GM19328 (cell line): ENCODE measurements around the gene CMIP.

ENCODE experiments used
- ATAC-seq: cut with Tn5 transposase; IDR thresholded peaks from one replicate; pipeline ENCODE4 v1.9.1; 2021; ENCODE audit warnings: mild to moderate bottlenecking, moderate library complexity; ENCODE audit not compliant: unreplicated experiment

Gene CMIP

DNA sequence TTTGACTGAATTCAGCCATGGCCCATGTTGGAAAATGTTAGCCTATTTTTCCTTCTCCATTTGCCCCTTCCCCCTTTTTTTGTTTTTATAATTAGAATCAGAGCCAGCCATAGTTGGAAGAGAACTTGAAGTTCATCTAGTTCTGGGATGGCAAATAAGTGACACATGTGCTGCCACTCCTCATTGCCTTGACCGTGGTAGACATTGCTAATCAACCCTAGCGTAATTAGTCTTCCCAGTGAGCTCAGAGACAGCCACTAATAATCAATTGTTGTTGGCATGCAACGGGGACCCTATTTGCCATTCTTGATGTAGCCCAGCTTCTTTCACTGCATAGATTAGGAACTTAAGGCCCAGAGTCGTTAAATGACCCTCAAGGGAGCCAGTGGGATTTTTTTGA, 16.6 kb downstream of the CMIP start:
- ATAC-seq, result no peak

DNA sequence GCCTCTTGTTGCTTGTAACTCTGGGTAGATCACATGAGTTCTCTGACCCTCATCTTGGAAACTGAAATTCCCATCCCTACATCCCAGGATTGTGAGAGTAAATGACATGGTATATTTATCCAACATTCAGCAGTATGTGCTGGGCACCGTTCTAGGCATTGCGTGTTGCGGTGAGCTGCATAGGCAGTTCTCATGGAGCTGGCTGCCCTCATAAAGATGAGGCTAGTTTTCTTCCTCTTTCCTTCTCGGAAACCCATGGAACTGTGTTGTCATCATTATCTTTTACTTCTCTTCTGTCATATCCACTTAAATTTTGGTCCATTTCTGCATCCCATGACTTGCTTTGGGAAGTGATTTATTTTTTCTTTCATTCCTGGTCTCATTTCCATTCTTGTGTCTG, 17.2 kb downstream of the CMIP start:
- no peak for ATAC-seq

GRCh38 chr16:81462683-81463082, 18.1 kb downstream of the CMIP start:
- ATAC-seq, result no peak

DNA sequence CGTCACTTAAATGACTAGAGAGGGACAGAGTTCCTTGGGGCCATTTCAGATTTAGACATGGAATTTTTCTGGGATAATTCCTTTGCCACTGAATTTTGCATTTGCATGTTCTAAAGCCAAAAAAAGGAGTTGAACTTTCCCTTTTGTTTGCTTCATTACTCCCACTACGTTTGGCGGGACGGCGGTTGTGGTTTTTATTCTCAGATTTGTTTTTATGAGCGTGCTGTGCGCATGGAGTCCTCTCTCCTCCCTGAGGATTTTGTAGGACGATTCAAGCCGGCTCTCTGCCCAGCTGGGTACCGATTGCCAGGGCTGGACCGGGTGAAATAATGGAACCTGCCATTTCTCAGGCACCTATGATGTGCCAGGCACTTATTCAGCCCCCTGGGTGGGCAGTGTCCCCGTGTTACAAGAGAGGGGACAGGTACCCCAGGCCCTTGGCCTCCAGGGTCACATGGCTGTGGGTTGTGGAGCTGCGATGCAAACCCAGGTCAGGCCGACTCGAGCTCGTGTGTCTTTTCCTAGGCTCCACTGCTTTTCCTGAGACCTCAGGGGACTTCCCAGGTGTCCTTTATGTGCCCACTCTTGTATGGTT, 18.8 kb downstream of the CMIP start:
- no peak for ATAC-seq

GRCh38 chr16:81464279-81464678, 19.7 kb downstream of the CMIP start:
- no peak for ATAC-seq

DNA sequence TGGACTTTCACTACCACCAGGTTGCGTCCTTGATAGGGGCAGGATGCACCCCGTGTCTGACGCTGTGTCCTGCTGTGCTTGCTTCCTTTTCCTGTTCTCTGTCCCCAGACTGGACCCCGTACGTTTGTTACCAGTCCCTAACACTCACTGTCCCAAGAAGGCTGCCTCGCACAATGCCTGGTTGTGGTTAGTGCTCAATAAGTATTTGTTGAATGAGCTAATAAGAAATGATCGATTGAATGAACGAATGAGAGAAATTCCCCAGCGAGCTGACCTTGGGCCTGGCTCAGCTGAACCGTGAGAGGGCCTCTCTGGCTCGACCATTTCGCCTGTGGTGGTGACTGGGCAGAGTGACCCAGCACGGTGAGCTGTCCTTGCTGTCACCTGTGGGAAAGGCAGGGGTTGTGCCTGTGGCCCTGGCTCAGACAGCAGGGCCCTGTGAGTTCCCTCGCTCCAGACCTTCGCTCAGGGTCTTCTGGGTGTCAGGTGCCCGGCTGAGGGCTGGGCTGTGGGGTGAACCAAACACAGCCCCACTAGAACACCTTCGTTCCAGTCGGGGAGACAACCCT, 20.9 kb downstream of the CMIP start:
- ATAC-seq, result no peak

DNA sequence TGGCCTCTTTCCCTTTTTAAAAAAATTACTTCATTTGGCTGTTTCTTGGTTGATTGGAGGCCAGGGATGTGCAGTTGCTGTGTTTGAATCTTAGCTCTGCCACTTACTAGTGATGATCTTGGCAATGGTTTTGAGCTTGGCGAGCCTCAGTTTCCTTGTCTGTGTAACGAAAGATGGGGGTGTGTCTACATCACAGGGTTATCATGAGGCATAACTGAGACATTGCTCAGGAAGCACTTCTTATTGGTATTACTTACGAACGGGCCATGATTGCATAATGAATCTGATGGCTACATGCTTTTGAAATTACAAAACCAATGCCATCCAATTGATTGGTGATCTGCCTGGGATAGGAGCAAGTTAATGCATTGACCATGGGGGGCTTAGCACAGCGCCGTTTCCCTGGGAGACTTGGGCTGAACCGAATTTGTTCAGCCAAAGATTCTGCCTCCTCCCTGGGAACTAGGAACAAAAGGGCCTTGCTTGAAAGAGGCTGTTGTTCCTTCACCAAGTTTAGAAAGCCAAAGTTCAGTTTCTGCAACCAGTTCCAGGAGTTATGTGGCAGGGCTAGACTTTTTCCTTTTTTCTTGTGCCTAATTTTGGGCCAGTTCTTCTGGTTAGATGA, 21.9 kb downstream of the CMIP start:
- ATAC-seq, result no peak

DNA sequence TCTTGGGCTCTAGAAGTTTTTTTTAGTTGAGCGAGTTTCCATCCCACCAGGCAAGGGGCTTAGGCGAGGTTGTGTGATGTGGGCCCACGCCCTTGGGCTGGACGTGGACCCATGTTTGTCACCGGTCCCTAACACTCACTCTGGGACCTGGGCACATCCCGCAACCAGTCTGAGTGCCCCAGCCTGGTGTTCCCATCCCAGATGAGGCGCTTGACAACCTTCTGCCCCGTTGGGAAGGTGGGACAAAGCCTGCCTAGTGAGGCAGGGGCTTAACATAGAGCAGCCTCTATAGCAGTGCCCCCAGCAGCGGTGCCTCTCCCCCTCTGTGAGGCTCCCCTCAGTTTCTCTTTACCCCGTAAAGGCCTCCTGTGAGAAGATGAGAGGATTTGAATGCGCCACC, 22.5 kb downstream of the CMIP start:
- ATAC-seq, result no peak

GRCh38 chr16:81467815-81468214, 23.2 kb downstream of the CMIP start:
- no peak for ATAC-seq

DNA sequence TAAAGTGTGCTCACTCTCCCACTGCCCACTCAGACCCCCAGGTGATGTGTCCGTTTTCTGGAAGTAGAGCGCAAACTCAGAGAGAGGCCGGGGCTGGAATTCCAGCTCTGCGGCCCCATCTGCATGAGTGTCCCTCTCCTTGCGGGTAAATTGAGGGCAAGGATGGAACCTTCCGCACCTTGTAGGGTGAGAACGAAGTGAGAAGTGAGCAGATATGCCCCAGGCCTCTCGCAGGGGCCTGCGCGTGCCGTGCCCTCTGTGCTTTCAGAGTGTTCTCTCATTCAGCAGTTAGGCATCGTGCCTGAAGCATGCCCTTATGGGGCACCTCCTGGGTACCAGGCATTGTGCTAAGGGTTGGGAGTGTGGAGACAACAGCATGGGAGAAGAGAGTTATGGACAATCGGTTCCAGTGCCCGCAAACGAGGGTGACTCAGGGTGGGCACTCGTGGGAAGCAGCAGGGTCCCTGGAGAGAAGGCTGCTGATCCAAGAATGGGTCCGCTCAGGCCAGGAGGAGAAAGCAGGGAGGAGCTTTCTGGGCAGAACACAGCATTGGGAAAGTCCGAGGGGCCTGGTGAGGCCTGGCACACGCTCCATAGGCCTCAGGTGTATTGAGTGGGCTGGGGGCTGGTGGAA, 23.8 kb downstream of the CMIP start:
- no peak for ATAC-seq

GRCh38 chr16:81469183-81469677, 24.6 kb downstream of the CMIP start:
- no peak for ATAC-seq

- ATAC-seq, result peak; percentile 81
These were observed 25.3 kb downstream of the CMIP start for GRCh38 chr16:81469710-81470535.

GRCh38 chr16:81470796-81471636, 26.4 kb downstream of the CMIP start:
- no peak for ATAC-seq

GRCh38 chr16:81471882-81472281, 27.3 kb downstream of the CMIP start:
- ATAC-seq, result no peak

GRCh38 chr16:81472391-81472790, 27.8 kb downstream of the CMIP start:
- ATAC-seq, result no peak

DNA sequence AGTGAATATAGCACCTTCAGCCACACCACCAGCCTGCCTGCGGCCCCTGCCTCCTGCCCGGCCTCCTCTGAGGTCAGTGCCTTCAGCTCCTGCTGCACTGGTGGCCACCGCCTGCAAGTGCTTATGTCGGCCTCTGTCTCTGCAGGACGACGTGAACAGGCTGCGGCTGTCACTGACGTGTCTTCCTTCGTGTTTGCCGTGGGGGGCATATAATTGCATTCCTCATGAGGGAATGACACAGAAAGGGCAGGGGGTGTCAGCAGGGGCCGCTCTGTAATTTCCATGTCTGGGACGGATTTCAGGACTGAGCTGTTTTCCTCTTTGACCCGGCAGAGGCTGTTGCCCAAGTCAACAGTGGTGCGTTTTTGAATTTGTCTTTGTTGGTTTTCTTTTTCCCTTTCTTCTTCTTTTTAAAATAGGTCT, 28.5 kb downstream of the CMIP start:
- no peak for ATAC-seq

DNA sequence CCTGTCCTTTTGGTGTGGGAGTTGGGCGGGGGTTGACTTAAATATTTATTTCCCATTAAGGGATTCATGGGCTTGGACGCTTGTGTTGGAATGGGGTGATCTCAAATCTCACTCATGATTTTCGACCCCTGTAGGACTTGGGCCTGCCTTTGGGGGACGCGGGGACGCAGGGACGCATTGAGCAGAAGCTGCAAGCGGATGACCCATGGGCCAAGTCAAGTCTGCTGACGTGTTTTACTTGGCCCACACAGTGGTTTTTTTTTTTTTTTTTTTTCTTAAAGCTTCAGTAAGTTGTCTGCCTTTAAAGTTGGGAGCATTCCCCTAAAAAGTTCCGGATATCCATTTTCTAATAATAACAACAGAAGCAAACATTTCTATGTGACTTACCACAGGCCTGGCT, 28.9 kb downstream of the CMIP start:
- no peak for ATAC-seq

- ATAC-seq, result no peak
These were observed 29.7 kb downstream of the CMIP start for GRCh38 chr16:81473969-81474959.
